WI38 (cell line): ENCODE measurements around the gene CD79A.

Experiments used
- H3K4me3 ChIP-seq: 2 replicates; pipeline ENCODE4 v1.5.1; 2011; ENCODE audit warnings: low read depth, mild to moderate bottlenecking, control low read depth, low read length
- CTCF ChIP-seq: IDR thresholded peaks from 2 replicates; pipeline ENCODE4 v1.5.1; 2012; ENCODE audit warnings: low read depth, mild to moderate bottlenecking, control low read depth, low read length

CD79A gene

GRCh38 chr19:41859213-41859617 lies 17.9 kb upstream of the CD79A start:
- peak overlapping the region; percentile 99 for H3K4me3 ChIP-seq
- no peak for TF ChIP-seq CTCF

GRCh38 chr19:41859618-41860418 lies 17.3 kb upstream of the CD79A start, which contains the start of gene RPS19:
Gene RPS19 (plus strand): TSS chr19:41860255. CDS start chr19:41860775, 520 bp downstream.
- peak within 1 kb of the TSS; percentile 99 for H3K4me3 ChIP-seq
- TF ChIP-seq CTCF = peak; percentile 41; the same call in 1 of the 2 replicates

- peak overlapping the region; percentile 99 for H3K4me3 ChIP-seq
- TF ChIP-seq CTCF = no peak
Measured at GRCh38 chr19:41860419-41861115, 16.5 kb upstream of the CD79A start.

GRCh38 chr19:41861116-41861768 lies 15.8 kb upstream of the CD79A start:
- H3K4me3 ChIP-seq = peak overlapping the region; percentile 99
- TF ChIP-seq CTCF = no peak

- TF ChIP-seq CTCF = no peak
- H3K4me3 ChIP-seq = peak overlapping the region; percentile 99
Measured at GRCh38 chr19:41861846-41862245, 15.2 kb upstream of the CD79A start.

- TF ChIP-seq CTCF = no peak
- H3K4me3 ChIP-seq = peak overlapping the region; percentile 16
Measured at GRCh38 chr19:41862445-41862986, 14.6 kb upstream of the CD79A start.
